HEK293 (cell line): Measurements from ENCODE around the gene ZNF385C.

Experiments used
- AEBP2 ChIP-seq: fragments of 450-650 bp; formaldehyde crosslinking; IDR thresholded peaks from 2 replicates; pipeline ENCODE4 v1.5.1; 2016; ENCODE audit warnings: missing biosample characterization, missing genetic modification characterization, borderline replicate concordance
- BCL11A ChIP-seq: fragments of 450-650 bp; formaldehyde crosslinking; IDR thresholded peaks from 2 replicates; pipeline ENCODE4 v1.5.1; 2016; ENCODE audit warnings: low read depth, missing biosample characterization, missing genetic modification characterization
- CTCF ChIP-seq: fragments of 450-650 bp; formaldehyde crosslinking; IDR thresholded peaks from 2 replicates; pipeline ENCODE4 v1.5.1; 2016; ENCODE audit warnings: missing biosample characterization, missing genetic modification characterization
- ELK4 ChIP-seq: IDR thresholded peaks from 2 replicates; pipeline ENCODE4 v1.6.1; 2011; ENCODE audit warnings: mild to moderate bottlenecking, low read depth, low read length, borderline replicate concordance
- HIC1 ChIP-seq: fragments of 450-650 bp; formaldehyde crosslinking; IDR thresholded peaks from 2 replicates; pipeline ENCODE4 v1.5.1; 2016; ENCODE audit warnings: missing biosample characterization, missing genetic modification characterization
- KLF17 ChIP-seq: fragments of 450-650 bp; formaldehyde crosslinking; IDR thresholded peaks from 2 replicates; pipeline ENCODE4 v1.5.1; 2016; ENCODE audit warnings: missing biosample characterization, missing genetic modification characterization
- SCRT1 ChIP-seq: fragments of 450-650 bp; formaldehyde crosslinking; IDR thresholded peaks from 2 replicates; pipeline ENCODE4 v1.5.1; 2016; ENCODE audit warnings: missing biosample characterization, missing genetic modification characterization, borderline replicate concordance
- SCRT2 ChIP-seq: fragments of 450-650 bp; formaldehyde crosslinking; IDR thresholded peaks from 2 replicates; pipeline ENCODE4 v1.5.1; 2016; ENCODE audit warnings: missing biosample characterization, missing genetic modification characterization
- ZBTB1 ChIP-seq: fragments of 450-650 bp; formaldehyde crosslinking; IDR thresholded peaks from 2 replicates; pipeline ENCODE4 v1.5.1; 2016; ENCODE audit warnings: missing biosample characterization, missing genetic modification characterization
- ZBTB10 ChIP-seq: fragments of 450-650 bp; formaldehyde crosslinking; IDR thresholded peaks from 2 replicates; pipeline ENCODE4 v1.5.1; 2016; ENCODE audit warnings: missing biosample characterization, missing genetic modification characterization
- ZNF10 ChIP-seq: fragments of 450-650 bp; formaldehyde crosslinking; IDR thresholded peaks from 2 replicates; pipeline ENCODE4 v1.5.1; 2017; ENCODE audit warnings: missing biosample characterization, missing genetic modification characterization
- ZNF121 ChIP-seq: fragments of 450-650 bp; formaldehyde crosslinking; IDR thresholded peaks from 2 replicates; pipeline ENCODE4 v1.5.1; 2016; ENCODE audit warnings: missing biosample characterization, missing genetic modification characterization
- ZNF132 ChIP-seq: fragments of 450-650 bp; formaldehyde crosslinking; IDR thresholded peaks from 2 replicates; pipeline ENCODE4 v1.5.1; 2017; ENCODE audit warnings: missing biosample characterization, missing genetic modification characterization, borderline replicate concordance
- ZNF157 ChIP-seq: fragments of 450-650 bp; formaldehyde crosslinking; IDR thresholded peaks from 2 replicates; pipeline ENCODE4 v1.5.1; 2016; ENCODE audit warnings: missing biosample characterization, missing genetic modification characterization
- ZNF19 ChIP-seq: fragments of 450-650 bp; formaldehyde crosslinking; IDR thresholded peaks from 2 replicates; pipeline ENCODE4; 2016; ENCODE audit warnings: missing biosample characterization, missing genetic modification characterization, low read depth
- ZNF37A ChIP-seq: fragments of 450-650 bp; IDR thresholded peaks from 2 replicates; pipeline ENCODE4 v1.5.1; 2018; ENCODE audit warnings: missing biosample characterization, missing genetic modification characterization
- ZNF394 ChIP-seq: fragments of 450-650 bp; formaldehyde crosslinking; IDR thresholded peaks from 2 replicates; pipeline ENCODE4 v1.5.1; 2016; ENCODE audit warnings: missing biosample characterization, missing genetic modification characterization, mild to moderate bottlenecking, moderate library complexity, borderline replicate concordance
- ZNF596 ChIP-seq: fragments of 450-650 bp; IDR thresholded peaks from 2 replicates; pipeline ENCODE4 v1.5.0; 2018; ENCODE audit warnings: missing biosample characterization, mild to moderate bottlenecking, missing genetic modification characterization, moderate library complexity
- ZNF600 ChIP-seq: fragments of 450-650 bp; formaldehyde crosslinking; IDR thresholded peaks from 2 replicates; pipeline ENCODE4 v1.5.1; 2016; ENCODE audit warnings: missing biosample characterization, missing genetic modification characterization
- ZNF639 ChIP-seq: fragments of 450-650 bp; formaldehyde crosslinking; IDR thresholded peaks from 2 replicates; pipeline ENCODE4 v1.5.1; 2016; ENCODE audit warnings: missing biosample characterization, missing genetic modification characterization
- ZNF654 ChIP-seq: fragments of 450-650 bp; formaldehyde crosslinking; IDR thresholded peaks from 2 replicates; pipeline ENCODE4 v1.5.1; 2016; ENCODE audit warnings: low read depth, missing biosample characterization, missing genetic modification characterization
- ZSCAN30 ChIP-seq: fragments of 450-650 bp; IDR thresholded peaks from 2 replicates; pipeline ENCODE4 v1.5.1; 2018; ENCODE audit warnings: missing biosample characterization, mild to moderate bottlenecking, missing genetic modification characterization, moderate library complexity

The ZNF385C gene

GRCh38 chr17:42116705-42117396, 18.6 kb upstream of the ZNF385C start (continued):
- TF ChIP-seq ZNF639 (tag by site-specific recombination): no peak
- TF ChIP-seq KLF17 (tag by site-specific recombination): no peak
- TF ChIP-seq ZNF10 (tag by site-specific recombination): no peak
- peak; percentile 86 for TF ChIP-seq ZNF654 (tag by site-specific recombination)
- peak; percentile 100 for TF ChIP-seq SCRT2 (tag by site-specific recombination)
- TF ChIP-seq ZBTB10 (tag by site-specific recombination): peak; percentile 76
- peak; percentile 80 for TF ChIP-seq CTCF (tag by site-specific recombination)
- TF ChIP-seq ZSCAN30 (tag by site-specific recombination): 0 out of 2 replicates have a peak, but pooled peaks have one; percentile 30
- no peak for TF ChIP-seq ZNF19 (tag by site-specific recombination)
- no peak for TF ChIP-seq HIC1 (tag by site-specific recombination)
- TF ChIP-seq ZNF394 (tag by site-specific recombination): no peak
- no peak for TF ChIP-seq ZNF157 (tag by site-specific recombination)
- no peak for TF ChIP-seq AEBP2
- no peak for TF ChIP-seq ZNF121 (tag by site-specific recombination)
- no peak for TF ChIP-seq ZBTB1 (tag by site-specific recombination)
- peak; percentile 100 for TF ChIP-seq SCRT1 (tag by site-specific recombination)
- TF ChIP-seq ELK4: no peak
- no peak for TF ChIP-seq ZNF37A (tag by site-specific recombination)
- TF ChIP-seq ZNF596 (tag by site-specific recombination): no peak
- peak; percentile 49; the same call in 1 of the 2 replicates for TF ChIP-seq ZNF600 (tag by site-specific recombination)
- TF ChIP-seq BCL11A (tag by site-specific recombination): no peak
- no peak for TF ChIP-seq ZNF132 (tag by site-specific recombination)
